Activated T-helper 1 cell treated with anti-CD3 and anti-CD28 coated beads, Interleukin-2, amount 50 U/mL, for 16 hours (primary cell): ENCODE measurements around the gene ELL3.
"Not testable (repeated sequence)": the region's sequence is repeated elsewhere in the genome, so short reads cannot be mapped to it uniquely, and the experiment has no call there.

Source experiments
- DNase-seq, 2 donors: peaks; one replicate each; pipeline ENCODE4 v3.0.0-alpha.2; 2020; ENCODE audit warnings: low read depth in 1 of 2, low spot score in 1 of 2

Gene ELL3

GRCh38 chr15:43776718-43777266, at the start of gene ELL3:
Gene ELL3, minus strand, starts transcription at chr15:43776966. Its CDS starts 65 bp downstream, at chr15:43776901.
- peak; percentile 55 to 61 for DNase-seq

- no peak for DNase-seq
These were observed 49.3 kb upstream of the ELL3 start for GRCh38 chr15:43826029-43826507.

- DNase-seq, result not testable (repeated sequence)
These were observed 48.5 kb upstream of the ELL3 start for GRCh38 chr15:43825305-43825704.

GRCh38 chr15:43824302-43825246, 47.8 kb upstream of the ELL3 start, which contains the start of gene MFAP1:
Gene MFAP1, minus strand, starts transcription at chr15:43824690. Its CDS starts 121 bp downstream, at chr15:43824569.
- peak; percentile 75 to 84 for DNase-seq

GRCh38 chr15:43821505-43821904, 44.7 kb upstream of the ELL3 start:
- no peak for DNase-seq

GRCh38 chr15:43815064-43815463, 38.3 kb upstream of the ELL3 start:
- not testable (repeated sequence) for DNase-seq

- DNase-seq, result no peak
These were observed 32.4 kb upstream of the ELL3 start for GRCh38 chr15:43808960-43809678.

GRCh38 chr15:43808435-43808950, 31.7 kb upstream of the ELL3 start:
- no peak for DNase-seq

- DNase-seq, result not testable (repeated sequence)
These were observed 25.9 kb upstream of the ELL3 start for GRCh38 chr15:43802676-43803075.

- DNase-seq, result peak; percentile 85 to 88
These were observed 23.7 kb upstream of the ELL3 start, which contains the start of gene HYPK for GRCh38 chr15:43800286-43801141. Gene HYPK, plus strand, starts transcription at chr15:43800599. Its CDS starts 24 bp downstream, at chr15:43800623.

GRCh38 chr15:43799945-43800285, 23.1 kb upstream of the ELL3 start, which contains the start of gene SERINC4:
Gene SERINC4, minus strand, starts transcription at chr15:43800220. Its CDS starts 234 bp downstream, at chr15:43799986.
- no peak for DNase-seq

- DNase-seq, result no peak
These were observed 22.6 kb upstream of the ELL3 start for GRCh38 chr15:43799209-43799944.

- no peak for DNase-seq
These were observed 19.8 kb upstream of the ELL3 start for GRCh38 chr15:43796566-43796965.

GRCh38 chr15:43795997-43796396, 19.2 kb upstream of the ELL3 start:
- DNase-seq, result no peak

- no peak for DNase-seq
These were observed 18.4 kb upstream of the ELL3 start for GRCh38 chr15:43795197-43795596.

- no peak for DNase-seq
These were observed 17.7 kb upstream of the ELL3 start for GRCh38 chr15:43794269-43795037.

- no peak for DNase-seq
These were observed 16.9 kb upstream of the ELL3 start for GRCh38 chr15:43793647-43794046.

- DNase-seq, result no peak
These were observed 16.2 kb upstream of the ELL3 start for GRCh38 chr15:43792761-43793476.
